ENCODE data around the gene GFY. TPM values are rescaled to one million over a fixed set of nuclear protein-coding genes. Genes with fewer than 3 reads are reported as not detected.
A peak's percentile ranks its signal among the peaks of the same experiment; 100 is the strongest.

Gene GFY
- total RNA-seq, 2 experiments from 2014 or later, result not detected

DNA sequence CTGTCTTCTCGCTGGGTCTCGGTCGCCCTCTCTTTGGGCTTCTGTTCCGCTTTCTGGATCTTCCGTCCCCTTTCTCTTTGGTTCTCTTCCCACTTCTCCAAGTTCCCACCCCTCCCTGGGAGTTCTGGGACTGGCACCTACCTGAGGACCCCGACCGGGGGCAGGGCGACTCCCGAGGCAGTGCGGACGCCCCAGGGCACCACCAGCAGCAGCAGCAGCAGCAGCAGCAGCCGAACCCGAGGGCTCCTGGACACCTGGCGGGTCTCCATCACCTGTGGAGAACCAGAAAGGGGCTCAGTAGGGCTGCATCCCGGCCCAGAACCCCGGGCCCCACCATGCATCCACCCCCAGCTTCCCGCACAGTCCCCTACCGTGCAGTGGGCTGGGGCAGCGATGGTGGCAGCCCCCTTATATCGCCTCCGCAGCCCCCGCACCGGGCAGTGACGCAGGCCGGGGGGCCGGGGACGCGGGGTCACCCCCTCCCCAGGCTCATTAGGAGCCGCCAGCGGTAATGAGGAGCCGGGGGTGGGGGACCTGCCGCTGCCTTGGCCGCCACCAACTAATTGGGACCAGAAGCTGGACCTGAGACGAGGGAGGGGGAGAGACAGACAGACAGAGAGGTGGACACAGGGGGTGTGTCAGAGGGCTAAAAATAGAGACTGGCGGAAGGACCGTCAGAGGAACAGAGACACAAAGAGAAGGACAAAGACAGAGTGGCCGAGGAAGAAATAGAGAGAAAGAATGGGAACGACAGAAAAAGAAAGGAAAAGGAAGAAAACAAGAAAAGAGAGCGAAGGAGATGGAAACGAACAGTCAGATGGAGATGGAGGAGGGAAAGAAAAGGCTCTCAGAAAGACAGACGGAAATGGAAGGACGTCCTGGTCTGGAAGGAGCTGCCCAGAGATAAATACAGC, 1.9 kb upstream of the GFY start, which contains the start of gene PTH2:
PTH2 (minus strand) TSS at position 371 of the 914 bp plus-strand sequence; CDS start at position 269, 102 bp downstream.
- Mint-ChIP-seq H3K36me3 (ENCODE audit: low read depth) (no peaks in the 10 kb centered on the region), H3K4me1 (ENCODE audit: low read depth) (peaks cover 49% of the 10 kb centered on the region), H3K27me3 (ENCODE audit: low read depth) (peaks cover 77% of the 10 kb centered on the region), H3K27ac (no peak within 1 kb of the TSS), H3K4me3 (peak within 1 kb of the TSS; percentile 65), H3K9me3 (no peaks in the 10 kb centered on the region)
- intact Hi-C loops (cut with micrococcal nuclease), result loop anchor here (2.0 kb wide), 1 partner anchor 31 kb away; no protein-coding TSS in a partner anchor
- CTCF ChIA-PET, result interaction anchor here (1.0 to 1.1 kb wide), 2 partner anchors 47 to 50 kb away, joined by 3 to 6 read pairs; partner anchors contain the start of gene FLT3LG
- DNase-seq, result no peak

GRCh38 chr19:49423985-49424303, 1.2 kb upstream of the GFY start:
- CTCF ChIA-PET, result interaction anchor here (0.6 to 1.0 kb wide), 2 partner anchors 11 to 50 kb away, joined by 3 read pairs; partner anchors contain the start of gene FLT3LG
- peaks cover 53% of the 10 kb centered on the region for H3K4me1 Mint-ChIP-seq (ENCODE audit: low read depth)
- no peaks in the 10 kb centered on the region for H3K9me3 Mint-ChIP-seq
- H3K36me3 Mint-ChIP-seq (ENCODE audit: low read depth), result no peaks in the 10 kb centered on the region
- intact Hi-C loops (cut with micrococcal nuclease), result loop anchor here (2.0 kb wide), 1 partner anchor 31 kb away; no protein-coding TSS in a partner anchor
- peak overlapping the region; percentile 8 for H3K4me3 Mint-ChIP-seq
- DNase-seq, result peak; percentile 27
- H3K27me3 Mint-ChIP-seq (ENCODE audit: low read depth), result peaks cover 83% of the 10 kb centered on the region
- no peak overlapping the region for H3K27ac Mint-ChIP-seq

GRCh38 chr19:49425922-49426592, 869 bp downstream of the GFY start:
- H3K27me3 Mint-ChIP-seq (ENCODE audit: low read depth), result peaks cover 87% of the 10 kb centered on the region
- no peak overlapping the region for H3K4me3 Mint-ChIP-seq
- H3K27ac Mint-ChIP-seq, result no peak overlapping the region
- CTCF ChIA-PET, result interaction anchor here (1.3 to 1.7 kb wide), 2 partner anchors 9 to 35 kb away, joined by 3 read pairs; no protein-coding TSS in a partner anchor
- peak; percentile 40 for DNase-seq
- no peaks in the 10 kb centered on the region for H3K36me3 Mint-ChIP-seq (ENCODE audit: low read depth)
- H3K9me3 Mint-ChIP-seq, result no peaks in the 10 kb centered on the region
- H3K4me1 Mint-ChIP-seq (ENCODE audit: low read depth), result peaks cover 59% of the 10 kb centered on the region
- intact Hi-C loops (cut with micrococcal nuclease), result no loop called here

- Mint-ChIP-seq H3K27ac (no peak overlapping the region), H3K4me1 (ENCODE audit: low read depth) (peaks cover 55% of the 10 kb centered on the region), H3K9me3 (no peaks in the 10 kb centered on the region), H3K4me3 (no peak overlapping the region), H3K36me3 (ENCODE audit: low read depth) (no peaks in the 10 kb centered on the region), H3K27me3 (ENCODE audit: low read depth) (peaks cover 86% of the 10 kb centered on the region)
- intact Hi-C loops (cut with micrococcal nuclease), result no loop called here
- CTCF ChIA-PET, result no interaction called here
- no peak for DNase-seq
These were observed 2.2 kb downstream of the GFY start for GRCh38 chr19:49427339-49427738.

GRCh38 chr19:49427855-49428546, 2.8 kb downstream of the GFY start:
- Mint-ChIP-seq H3K4me1 (ENCODE audit: low read depth) (peaks cover 53% of the 10 kb centered on the region), H3K27me3 (ENCODE audit: low read depth) (peaks cover 88% of the 10 kb centered on the region), H3K4me3 (peak overlapping the region; percentile 20), H3K27ac (no peak overlapping the region), H3K9me3 (no peaks in the 10 kb centered on the region), H3K36me3 (ENCODE audit: low read depth) (no peaks in the 10 kb centered on the region)
- no peak for DNase-seq
- CTCF ChIA-PET, result interaction anchor here (1.6 kb wide), 1 partner anchor 17 kb away, joined by 4 read pairs; no protein-coding TSS in a partner anchor
- intact Hi-C loops (cut with micrococcal nuclease), result no loop called here

DNA sequence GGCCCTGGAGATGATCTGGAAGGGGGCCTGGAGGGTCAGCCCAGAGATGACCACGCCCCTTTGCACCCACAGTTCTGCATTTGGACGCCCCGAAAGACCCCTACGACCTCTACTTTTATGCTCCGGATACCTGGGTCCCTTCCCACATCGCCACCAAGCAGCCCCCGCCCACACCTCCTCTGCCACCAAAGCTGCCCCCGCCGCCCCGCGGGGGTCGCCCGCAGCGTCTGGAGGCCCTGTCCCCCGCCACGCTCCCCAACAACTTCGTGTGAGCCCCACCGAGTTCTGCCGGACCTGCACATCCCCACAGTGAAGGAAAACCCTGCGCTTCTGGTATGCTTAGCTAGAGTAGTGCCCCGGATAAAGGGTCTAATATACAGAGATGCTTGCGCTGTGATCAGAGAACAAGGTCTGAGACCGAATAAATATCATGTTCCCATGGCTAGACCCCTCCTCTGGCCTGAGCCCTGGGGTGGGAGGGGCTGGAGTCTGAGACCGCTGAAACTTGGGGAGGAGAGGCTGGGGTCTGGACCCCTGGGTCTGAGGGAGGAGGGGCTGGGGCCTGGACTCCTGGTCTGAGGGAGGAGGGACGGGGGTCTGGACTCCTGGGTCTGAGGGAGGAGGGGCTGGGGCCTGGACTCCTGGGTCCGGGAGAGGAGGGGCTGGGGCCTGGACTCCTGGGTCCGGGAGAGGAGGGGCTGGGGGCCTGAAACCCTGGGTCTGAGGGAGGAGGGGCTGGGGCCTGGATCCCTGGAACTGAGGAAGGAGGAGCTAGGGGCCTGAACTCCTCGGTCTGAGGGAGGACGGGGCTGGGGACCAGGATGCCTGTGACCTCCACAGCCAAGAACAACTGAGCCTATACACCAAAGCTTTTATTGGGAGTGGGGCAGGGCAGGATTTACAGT, 3.6 kb downstream of the GFY start:
- no peak for DNase-seq
- CTCF ChIA-PET, result interaction anchor here (1.1 to 1.8 kb wide), 3 partner anchors 17 to 36 kb away, joined by 3 to 4 read pairs (median 4); no protein-coding TSS in a partner anchor
- intact Hi-C loops (cut with micrococcal nuclease), result no loop called here

DNA sequence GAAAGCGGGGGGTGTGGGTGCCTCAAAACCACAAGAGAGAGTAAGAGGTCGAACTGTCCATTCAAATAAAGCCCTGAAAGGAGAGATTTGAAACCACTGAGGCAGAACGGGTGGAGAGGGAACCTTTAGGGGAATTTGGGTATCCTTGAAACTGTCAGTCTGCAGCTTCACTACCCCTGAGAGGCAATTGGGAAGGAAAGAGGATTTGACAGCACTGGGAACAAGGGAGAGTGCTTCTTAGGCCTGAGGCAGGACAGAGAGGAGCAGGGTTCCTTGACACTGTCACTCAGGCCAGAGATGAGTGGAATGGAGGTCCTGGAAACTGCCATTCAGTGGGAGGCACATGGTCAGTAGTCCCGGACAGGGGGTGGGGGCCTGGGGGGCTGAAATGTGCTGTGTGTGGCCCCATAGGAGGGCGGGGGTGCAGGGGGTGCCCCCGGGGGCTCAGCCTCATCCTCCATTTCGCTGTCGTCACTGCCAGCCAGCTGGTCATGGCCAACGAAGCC, 5.0 kb downstream of the GFY start:
- H3K4me1 Mint-ChIP-seq (ENCODE audit: low read depth), result peaks cover 48% of the 10 kb centered on the region
- no peaks in the 10 kb centered on the region for H3K9me3 Mint-ChIP-seq
- no peak for DNase-seq
- intact Hi-C loops (cut with micrococcal nuclease), result loop anchor here (2.0 kb wide), 1 partner anchor 37 kb away; no protein-coding TSS in a partner anchor
- H3K27me3 Mint-ChIP-seq (ENCODE audit: low read depth), result peaks cover 90% of the 10 kb centered on the region
- no peaks in the 10 kb centered on the region for H3K36me3 Mint-ChIP-seq (ENCODE audit: low read depth)
- CTCF ChIA-PET, result interaction anchor here (0.6 to 1.8 kb wide), 4 partner anchors 25 to 40 kb away, joined by 3 to 4 read pairs (median 3); no protein-coding TSS in a partner anchor
- no peak overlapping the region for H3K4me3 Mint-ChIP-seq
- H3K27ac Mint-ChIP-seq, result no peak overlapping the region

More for the DNA sequence above, 3.6 kb downstream of the GFY start:
- no peaks in the 10 kb centered on the region for H3K36me3 Mint-ChIP-seq (ENCODE audit: low read depth)
- H3K27ac Mint-ChIP-seq, result no peak overlapping the region
- peaks cover 89% of the 10 kb centered on the region for H3K27me3 Mint-ChIP-seq (ENCODE audit: low read depth)
- H3K4me1 Mint-ChIP-seq (ENCODE audit: low read depth), result peaks cover 51% of the 10 kb centered on the region
- peak overlapping the region; percentile 20 for H3K4me3 Mint-ChIP-seq
- H3K9me3 Mint-ChIP-seq, result no peaks in the 10 kb centered on the region

- H3K27ac Mint-ChIP-seq, result no peak overlapping the region
- peaks cover 45% of the 10 kb centered on the region for H3K4me1 Mint-ChIP-seq (ENCODE audit: low read depth)
- no peak overlapping the region for H3K4me3 Mint-ChIP-seq
- H3K9me3 Mint-ChIP-seq, result no peaks in the 10 kb centered on the region
- intact Hi-C loops (cut with micrococcal nuclease), result loop anchor here (2.0 kb wide), 1 partner anchor 38 kb away; no protein-coding TSS in a partner anchor
- CTCF ChIA-PET, result interaction anchor here (0.6 to 1.8 kb wide), 2 partner anchors 38 to 46 kb away, joined by 3 to 4 read pairs; no protein-coding TSS in a partner anchor
- H3K27me3 Mint-ChIP-seq (ENCODE audit: low read depth), result peaks cover 89% of the 10 kb centered on the region
- peak; percentile 56 for DNase-seq
- H3K36me3 Mint-ChIP-seq (ENCODE audit: low read depth), result no peaks in the 10 kb centered on the region
These were observed 5.6 kb downstream of the GFY start for GRCh38 chr19:49430678-49431329.

DNA sequence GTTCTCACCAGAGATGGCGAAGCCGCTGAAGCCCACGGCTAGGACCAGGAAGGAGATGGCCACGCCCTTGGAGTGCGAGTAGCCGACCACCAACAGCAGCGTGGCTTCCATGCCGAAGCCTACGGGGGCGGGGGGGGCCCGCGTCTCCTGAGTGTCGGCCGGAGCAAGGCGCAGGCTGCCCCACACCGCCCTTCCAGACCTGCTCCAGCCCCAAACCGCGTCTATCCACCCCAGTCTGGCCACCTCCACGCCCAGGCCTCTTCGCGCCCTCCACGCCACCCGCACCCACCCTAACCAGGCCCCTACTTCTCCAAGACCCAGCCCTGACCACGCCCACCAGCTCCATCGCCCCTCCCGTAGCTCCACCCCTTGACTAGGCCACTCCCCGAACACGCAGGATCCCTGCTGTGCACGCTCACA, 6.2 kb downstream of the GFY start:
- no peak overlapping the region for H3K4me3 Mint-ChIP-seq
- CTCF ChIA-PET, result interaction anchor here (0.6 kb wide), 1 partner anchor 45 kb away, joined by 3 read pairs; no protein-coding TSS in a partner anchor
- H3K36me3 Mint-ChIP-seq (ENCODE audit: low read depth), result no peaks in the 10 kb centered on the region
- H3K4me1 Mint-ChIP-seq (ENCODE audit: low read depth), result peaks cover 40% of the 10 kb centered on the region
- peaks cover 89% of the 10 kb centered on the region for H3K27me3 Mint-ChIP-seq (ENCODE audit: low read depth)
- no peak overlapping the region for H3K27ac Mint-ChIP-seq
- intact Hi-C loops (cut with micrococcal nuclease), result loop anchor here (2.0 kb wide), 1 partner anchor 39 kb away; no protein-coding TSS in a partner anchor
- peak; percentile 24 for DNase-seq
- H3K9me3 Mint-ChIP-seq, result no peaks in the 10 kb centered on the region

DNA sequence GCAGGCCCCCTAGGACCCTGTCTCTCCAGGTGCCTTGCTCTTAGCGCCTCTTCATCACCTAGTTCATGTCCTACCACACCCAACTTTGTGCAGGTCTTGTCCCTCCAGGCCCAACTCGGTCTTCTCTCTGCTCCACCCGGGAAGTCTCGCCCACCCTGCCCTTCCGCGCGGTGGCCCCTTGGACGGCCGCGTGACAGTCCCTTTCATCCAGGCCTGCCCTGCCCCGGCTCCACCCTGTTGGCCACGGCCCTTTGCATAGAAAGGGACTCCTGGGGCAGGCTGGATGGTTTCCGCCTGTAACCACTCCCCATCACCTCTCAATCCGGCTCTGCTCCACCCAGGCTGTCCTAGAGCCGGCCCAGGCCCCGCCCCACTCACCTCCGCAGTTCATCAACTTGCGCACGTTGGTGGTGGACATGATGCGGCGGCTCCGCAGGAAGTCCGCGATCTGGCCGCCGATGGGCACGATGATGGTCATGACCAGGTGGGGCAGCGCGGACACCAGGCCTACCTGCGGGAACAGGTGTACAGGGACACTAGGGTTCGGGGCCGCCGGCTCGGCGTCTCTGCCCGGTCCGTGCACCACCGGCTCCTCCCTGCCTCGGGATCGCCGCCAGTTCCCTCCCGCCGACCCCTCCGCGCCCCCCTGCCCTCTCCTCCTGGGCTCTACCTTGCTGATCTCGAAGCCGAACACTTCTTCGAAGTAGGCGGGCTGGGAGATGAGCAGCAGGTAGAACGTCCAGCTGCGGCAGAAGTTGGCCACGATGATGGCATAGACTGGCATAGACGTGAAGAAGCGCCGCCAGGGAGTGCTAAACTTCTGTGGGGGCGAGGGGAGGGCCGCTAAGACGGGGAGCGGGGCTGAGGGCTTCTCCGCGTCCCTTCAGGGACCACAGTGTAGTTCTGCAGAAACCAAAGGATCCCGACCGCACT, 7.2 kb downstream of the GFY start:
- peaks cover 89% of the 10 kb centered on the region for H3K27me3 Mint-ChIP-seq (ENCODE audit: low read depth)
- peaks cover 37% of the 10 kb centered on the region for H3K4me1 Mint-ChIP-seq (ENCODE audit: low read depth)
- no peaks in the 10 kb centered on the region for H3K9me3 Mint-ChIP-seq
- CTCF ChIA-PET, result no interaction called here
- DNase-seq, result peak; percentile 45
- H3K36me3 Mint-ChIP-seq (ENCODE audit: low read depth), result no peaks in the 10 kb centered on the region
- H3K4me3 Mint-ChIP-seq, result no peak overlapping the region
- intact Hi-C loops (cut with micrococcal nuclease), result no loop called here
- no peak overlapping the region for H3K27ac Mint-ChIP-seq
